Glomerular endothelial cell (primary cell): ENCODE data around the gene BICD1. TPM values are rescaled to one million over a fixed set of nuclear protein-coding genes. Genes with fewer than 3 reads are reported as not detected.
A peak's percentile ranks its signal among the peaks of the same experiment; 100 is the strongest.

ENCODE experiments used
- DNase-seq: peaks from one replicate; pipeline ENCODE4 v3.0.0-alpha.2; 2011; ENCODE audit warnings: low read depth, low spot score; ENCODE audit errors: extremely low read depth
- total RNA-seq: library from RNA; depleted of rRNA; stranded (reverse); fragments of >200 nt; gene quantifications from 2 replicates; pipeline ENCODE4 v1.2.3, GENCODE V29; 2015

BICD1 gene
- total RNA-seq, 1 donor from 2014 or later: 33.0 TPM

DNA sequence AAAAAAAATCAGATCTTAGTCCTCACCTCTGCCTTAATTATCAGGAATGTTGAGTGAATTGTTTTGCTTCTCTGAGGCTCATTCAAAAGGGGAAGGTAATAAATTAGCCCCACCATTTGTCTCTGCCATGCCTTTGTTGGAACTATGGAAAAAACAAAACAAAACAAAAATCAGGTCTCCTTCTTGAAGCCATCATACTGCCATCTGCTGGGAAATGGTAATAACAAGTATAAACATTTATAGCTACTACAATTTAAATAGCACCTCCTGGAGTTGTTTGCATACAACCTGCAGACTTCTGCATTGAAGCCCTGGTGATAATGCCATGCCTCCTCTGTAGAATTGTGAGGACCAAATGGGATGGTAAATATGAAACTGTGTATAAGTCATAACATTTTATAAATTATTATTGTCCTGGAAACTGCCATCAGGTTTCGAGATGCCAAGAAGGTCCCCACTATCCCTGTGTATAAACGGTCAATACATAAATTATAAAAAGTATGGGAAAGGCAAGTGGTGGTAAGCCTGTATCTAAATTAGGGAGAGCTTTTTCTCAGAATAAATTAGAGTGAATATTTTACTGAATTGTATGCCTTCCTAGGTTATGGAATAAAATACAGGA lies 205.5 kb downstream of the BICD1 start:
- DNase-seq: peak; percentile 70

DNA sequence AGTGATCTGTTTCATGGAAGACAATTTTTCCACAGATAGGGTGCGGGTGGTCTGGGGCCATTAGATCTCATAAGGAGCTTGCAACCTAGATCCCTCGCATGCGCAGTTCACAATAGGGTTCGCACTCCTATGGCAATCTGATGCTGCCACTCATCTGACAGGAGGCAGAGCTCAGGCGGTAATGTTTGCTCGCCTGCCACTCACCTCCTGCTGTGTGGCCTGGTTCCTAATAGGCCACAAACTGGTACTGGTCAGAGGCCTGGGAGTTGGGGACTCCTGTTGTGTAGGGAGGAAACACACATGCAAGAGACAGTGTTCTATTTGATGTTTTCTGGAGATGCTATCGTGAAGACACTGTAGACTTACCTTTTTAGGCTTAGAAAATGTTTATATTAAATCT lies 215.7 kb downstream of the BICD1 start:
- no peak for DNase-seq

DNA sequence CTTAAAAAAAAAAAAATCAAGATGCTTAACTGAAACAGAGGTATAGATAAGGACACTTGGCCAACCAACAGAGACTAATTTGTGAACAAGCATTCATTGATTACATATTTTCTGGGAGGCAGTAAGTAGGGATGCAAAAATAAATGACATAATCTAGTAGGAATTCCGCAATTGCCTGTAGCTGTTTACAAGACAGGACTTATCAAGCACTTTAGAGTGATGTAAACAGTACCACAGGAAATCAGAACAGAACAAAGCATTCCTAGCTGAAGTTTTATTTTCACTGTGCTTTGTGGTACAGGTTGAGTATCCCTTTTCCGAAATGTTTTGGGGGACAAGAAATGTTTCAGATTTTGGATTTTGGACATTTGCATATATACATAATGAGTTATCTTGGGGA lies 224.5 kb downstream of the BICD1 start:
- no peak for DNase-seq

DNA sequence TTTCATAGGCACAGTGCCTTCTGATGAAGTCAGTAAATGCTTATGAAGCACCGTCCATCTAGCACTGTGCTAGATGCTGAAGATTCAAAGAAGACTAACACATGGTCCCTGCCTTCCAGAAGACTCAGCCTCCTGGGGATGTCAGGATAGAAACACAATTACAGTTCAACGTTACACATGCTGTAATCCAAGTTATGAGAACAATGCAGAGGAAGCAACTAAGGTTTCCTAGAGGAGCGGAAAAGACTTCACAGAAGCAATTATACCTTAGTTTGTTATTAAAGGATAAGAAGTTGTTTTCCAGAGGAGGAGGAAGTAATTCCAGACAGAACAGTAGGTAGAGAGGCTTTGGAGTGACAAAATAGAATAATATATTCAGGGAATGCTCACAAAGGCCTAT lies 225.8 kb downstream of the BICD1 start:
- no peak for DNase-seq

DNA sequence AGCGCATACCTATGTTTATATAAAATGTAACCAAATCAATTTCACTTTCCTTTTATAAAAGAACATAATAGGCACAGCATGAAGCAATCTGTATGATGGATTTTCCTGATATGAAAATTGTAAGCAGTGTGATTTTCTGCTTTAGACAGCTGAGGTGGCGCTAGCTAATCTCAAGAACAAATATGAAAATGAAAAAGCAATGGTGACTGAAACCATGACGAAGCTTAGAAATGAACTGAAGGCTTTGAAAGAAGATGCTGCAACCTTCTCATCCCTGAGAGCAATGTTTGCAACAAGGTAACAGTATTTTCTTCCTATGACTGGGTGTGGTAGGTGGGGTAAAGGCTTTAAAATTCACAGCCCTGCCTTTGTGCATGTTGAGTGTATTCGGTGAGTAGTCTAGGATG lies 227.7 kb downstream of the BICD1 start:
- no peak for DNase-seq

DNA sequence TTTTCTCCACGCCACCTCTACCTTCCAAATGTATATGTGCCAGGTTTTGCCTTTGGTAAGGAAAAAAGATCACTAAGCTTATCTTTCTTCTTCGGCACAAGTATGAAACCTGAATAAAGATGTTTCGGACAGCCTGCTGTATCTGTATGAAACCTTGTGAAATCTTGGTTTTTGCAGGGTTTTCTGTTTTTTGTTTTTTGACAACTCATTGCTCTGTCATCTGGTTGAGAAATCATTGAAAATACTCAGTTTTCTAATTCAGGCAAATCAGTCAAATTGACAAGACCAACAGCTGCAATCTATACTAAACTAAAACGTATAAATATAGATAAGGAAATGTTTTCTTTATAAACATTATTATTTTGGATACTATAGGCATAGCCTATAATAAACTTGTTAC lies 229.6 kb downstream of the BICD1 start:
- DNase-seq: no peak

DNA sequence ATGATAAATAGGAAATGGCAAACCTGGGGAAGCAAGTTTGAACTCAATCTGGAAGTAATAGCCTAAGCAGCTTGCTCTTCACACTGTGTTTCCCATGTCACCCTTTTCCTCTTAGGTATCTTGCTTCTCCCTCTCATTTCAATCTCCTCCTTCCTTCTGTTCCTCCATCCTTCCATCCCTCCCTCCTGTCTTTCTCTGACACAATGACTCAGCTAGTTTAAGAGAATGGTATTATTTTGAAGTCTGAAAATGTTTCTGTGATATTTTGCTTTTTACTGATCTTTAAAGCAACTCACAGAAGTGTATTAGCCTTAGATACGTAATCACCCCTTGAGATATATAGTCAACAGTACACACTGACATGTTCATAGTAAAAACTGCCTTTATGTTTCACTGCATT lies 236.8 kb downstream of the BICD1 start:
- no peak for DNase-seq

DNA sequence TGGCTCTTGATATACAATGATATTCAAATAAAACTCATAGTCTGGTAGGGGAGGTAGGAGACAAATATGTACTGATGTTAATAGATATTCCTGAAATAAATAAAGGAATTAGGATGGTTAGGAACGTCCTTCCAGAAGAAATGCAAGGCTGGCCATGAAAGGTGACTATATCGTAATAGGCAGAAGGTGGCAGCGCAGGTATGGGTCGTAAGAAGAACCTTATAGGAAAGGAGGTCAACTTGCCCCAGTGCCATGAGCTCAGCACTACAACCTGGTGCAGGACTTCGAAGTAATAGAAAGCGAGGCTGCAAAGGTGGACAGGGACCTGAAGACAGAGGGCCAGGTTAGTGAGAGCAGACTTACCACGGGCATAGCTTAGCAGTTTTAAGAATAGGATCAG lies 237.4 kb downstream of the BICD1 start:
- DNase-seq: no peak

DNA sequence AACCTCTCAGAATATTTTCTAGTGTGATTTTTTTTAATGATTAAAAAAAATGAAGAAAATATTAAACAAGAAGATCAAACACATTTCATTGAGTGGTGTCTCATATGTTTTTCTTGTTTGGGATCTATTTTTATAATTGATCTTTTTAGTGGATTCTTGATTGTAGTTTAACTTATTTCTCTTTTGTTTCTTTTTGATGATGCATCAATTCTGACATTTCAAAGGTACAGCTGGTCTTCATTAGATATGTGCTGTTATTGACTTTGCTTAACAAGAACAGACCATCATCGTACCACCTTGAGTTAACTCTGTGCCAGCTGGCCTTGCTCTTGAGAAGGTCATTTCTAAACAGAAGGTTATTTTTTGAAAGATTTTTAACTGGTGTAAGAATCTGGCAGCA lies 246.9 kb downstream of the BICD1 start:
- DNase-seq: no peak

DNA sequence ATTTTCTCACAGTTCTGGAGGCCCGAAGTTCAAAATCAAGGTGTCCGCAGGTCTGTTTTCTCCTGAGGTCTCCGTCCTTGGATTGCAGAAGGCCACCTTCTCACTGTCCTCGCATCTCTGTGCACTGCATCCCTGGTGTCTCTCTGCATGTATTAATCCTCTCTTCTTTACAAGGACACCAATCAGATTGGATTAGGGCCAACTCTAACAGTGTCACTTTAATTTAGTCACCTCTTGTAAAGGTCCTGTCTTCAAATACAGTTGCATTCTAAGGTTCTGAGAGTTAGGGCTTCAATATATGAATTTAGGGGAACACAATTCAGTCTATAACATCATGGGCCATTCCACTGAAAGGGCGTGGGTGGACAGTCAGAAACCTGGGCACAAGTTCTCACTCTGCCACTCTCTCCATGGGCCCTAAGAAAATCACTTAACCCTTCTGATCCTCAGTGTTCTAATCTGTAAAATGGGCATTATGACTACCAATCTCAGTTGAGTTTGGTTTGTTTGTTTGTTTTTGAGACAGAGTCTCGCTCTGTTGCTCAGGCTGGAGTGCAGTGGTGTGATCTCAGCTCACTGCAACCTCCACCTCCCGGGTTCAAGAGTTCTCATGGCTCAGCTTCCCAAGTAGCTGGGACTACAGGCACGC lies 251.1 kb downstream of the BICD1 start:
- no peak for DNase-seq

DNA sequence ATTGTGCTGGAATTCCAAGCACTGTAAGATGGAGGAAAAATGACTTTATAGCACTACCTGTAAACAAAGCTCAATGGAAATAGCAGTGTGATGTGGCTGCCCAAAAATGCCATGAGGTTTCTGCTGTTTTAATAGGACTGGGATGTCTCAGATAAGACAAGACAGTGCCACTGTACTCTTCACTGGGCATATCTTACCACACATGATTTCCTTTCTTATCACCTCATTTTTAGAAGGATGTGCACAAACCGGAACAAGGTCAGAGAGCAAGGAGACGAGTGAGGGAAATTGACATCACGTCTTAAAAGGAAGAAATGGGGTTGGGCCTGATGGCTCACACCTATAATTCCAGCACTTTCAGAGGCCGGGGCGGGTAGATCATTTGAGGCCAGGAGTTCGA lies 254.3 kb downstream of the BICD1 start:
- no peak for DNase-seq

DNA sequence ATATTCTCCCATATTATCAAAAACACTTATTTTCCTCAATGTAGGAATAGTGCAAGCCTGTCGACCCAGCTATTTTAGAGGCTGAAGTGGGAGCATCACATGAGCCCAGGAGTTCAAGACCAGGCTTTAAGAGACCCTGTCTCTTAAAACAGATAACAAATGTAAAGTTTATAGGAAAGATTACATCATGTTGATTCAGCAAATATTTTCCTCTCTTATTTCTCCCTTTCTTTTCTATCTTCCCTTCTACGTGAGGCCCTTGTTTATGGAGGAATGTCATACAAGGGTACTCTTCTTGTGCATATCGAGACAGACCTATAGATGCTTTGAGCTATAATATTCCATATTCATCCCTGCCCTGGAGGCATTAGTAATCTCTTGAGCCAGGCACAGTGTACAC lies 256.2 kb downstream of the BICD1 start:
- DNase-seq: no peak

DNA sequence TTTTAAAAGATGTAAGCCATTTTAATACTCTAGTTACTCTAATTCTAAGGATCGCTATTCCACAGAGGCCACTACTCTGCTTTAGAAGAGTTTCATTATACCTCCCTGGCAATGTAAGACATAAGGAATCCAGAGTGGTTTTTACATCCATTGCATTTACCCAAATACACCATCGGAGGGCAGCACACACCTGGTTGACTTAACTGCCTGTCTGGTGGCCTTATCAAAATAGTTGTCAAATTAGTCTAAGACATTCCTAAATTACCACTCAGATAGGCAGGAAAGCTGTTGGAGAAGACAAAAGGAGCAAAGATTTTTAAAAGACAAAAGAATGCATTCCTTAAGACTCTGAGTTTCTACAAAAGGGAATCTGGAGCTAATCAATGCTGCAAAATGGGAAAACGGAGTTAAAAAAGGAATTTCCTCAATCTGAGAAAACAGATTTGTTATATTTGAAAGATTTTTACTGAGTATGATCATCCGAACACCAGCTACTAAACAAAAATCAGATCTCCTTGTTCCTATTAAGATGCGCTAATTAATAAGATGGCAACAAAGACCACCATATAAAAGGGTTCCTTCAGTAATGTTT lies 258.9 kb downstream of the BICD1 start:
- peak; percentile 77 for DNase-seq

DNA sequence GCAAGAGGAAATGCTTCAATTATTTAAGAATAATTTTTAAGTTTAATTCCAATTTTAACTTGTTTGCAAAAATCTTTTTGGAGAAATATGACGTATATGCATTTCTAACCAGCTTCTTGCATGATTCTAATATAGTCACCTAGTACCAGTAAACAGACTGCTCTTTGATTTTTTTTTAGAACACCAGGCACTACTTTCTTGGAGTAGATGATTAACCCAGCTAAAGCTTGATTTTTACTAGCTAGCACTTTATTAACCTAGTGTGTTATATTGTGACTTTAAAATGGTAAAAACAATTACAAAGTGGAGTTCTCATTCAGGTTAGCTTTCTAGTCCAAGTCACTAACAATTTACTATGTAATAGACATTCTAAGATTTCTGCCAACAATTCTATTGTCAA lies 260.1 kb downstream of the BICD1 start:
- DNase-seq: no peak

DNA sequence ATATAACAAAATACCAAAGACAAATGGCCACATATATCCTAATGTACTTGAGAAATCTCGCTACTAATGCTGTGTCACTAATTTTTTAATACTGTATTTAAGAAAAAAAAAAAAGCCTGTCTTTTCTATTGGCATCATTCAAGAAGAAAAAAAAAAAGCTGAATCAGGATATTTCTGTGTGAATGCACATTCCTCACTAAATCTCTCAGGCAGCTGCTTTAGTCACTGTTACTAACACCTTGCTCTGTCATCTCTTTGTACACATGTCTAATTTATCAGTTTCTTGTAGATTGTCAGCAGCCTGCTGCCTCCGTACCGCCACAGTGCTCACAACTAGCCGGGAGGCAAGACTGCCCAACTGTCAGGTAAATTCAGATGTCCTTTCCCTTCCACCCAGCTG lies 260.7 kb downstream of the BICD1 start:
- no peak for DNase-seq

DNA sequence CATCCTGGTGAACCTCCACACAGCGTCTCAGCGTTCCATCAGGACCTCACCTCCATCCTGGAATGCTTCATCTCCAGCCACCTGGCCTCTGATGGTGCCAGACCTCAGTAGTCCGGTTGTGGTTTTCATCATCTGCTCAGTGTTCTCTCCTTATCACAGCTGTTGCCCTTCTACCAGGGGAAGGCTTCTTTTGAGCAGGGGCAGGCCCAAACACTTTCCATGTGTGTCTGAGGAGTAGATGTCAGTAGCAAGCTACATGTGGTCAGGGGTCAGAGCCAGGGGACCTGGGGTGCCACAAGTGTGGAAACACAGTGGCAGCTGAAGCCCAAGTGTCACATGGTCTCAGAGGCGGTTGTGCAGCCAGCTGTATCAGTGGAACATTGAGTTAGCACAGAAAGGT lies 262.6 kb downstream of the BICD1 start:
- DNase-seq: no peak

DNA sequence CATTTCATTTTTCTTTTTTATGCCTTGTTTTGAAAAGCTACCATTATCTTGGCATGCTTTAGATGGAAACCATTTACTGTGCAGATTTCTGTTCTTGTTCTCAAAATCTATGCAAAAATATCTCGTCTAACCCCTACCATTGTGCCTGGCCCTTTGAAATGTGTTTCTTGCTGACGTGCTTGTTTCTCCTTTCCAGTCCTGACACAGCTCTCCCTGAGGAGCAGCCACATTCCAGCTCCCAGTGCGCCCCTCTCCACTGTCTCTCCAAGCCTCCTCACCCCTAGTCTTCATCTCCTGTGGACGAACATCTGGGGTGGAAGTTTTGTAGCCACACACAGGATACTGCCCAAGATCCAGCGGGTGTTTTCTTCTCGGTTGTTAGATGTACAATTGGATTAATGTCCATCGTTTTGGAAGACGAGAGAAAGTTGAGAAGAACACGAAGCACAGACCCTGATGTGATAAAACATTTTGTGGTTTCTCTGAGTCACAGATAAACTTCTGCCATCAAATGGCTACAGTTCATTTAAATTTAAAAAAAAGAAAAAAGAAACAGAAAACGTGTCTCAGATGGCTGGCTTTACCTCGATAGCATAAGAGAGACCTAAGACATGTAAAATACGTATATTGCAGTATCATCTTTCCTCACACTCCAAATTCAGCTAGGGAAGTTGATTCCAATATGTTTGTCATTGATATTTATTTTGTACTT lies 270.9 kb downstream of the BICD1 start:
- DNase-seq: no peak

DNA sequence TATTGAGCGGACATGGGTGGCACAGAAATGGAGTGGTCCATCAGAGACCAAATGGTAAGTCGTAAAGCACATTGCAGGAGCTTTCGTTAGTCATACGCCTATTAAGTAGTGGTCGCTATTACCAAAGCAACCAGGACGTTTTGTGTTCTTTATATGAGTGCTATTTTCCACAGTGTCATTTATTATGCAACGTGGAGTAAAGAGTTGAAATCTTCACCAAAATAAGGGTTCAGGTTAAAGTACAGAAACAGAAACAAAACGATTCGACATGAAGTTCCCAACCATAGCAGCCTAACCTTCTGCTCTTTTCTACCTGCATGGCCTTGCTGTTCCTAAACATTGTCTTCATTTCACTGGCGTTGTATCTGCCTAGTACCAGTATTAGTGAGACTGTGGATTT lies 272.6 kb downstream of the BICD1 start:
- no peak for DNase-seq

DNA sequence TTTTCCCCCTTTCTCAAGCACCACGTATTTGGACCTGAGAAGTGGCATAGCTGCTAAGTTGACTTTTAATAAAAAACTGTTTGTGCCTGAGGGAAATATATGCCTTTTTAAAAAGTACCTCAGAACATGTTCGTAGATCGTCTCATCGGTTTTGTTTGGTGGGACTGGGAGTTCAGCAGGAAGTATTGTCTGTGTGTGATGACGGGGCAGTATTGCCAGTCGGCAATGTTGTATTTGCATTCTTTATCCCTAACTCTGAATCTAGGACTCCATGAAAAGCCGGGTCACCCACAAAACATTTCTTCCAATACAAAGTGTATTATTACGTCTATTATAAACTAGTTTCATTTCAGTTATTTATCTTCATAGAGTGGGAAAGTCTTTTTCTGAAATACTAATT lies 273.0 kb downstream of the BICD1 start:
- DNase-seq: no peak

DNA sequence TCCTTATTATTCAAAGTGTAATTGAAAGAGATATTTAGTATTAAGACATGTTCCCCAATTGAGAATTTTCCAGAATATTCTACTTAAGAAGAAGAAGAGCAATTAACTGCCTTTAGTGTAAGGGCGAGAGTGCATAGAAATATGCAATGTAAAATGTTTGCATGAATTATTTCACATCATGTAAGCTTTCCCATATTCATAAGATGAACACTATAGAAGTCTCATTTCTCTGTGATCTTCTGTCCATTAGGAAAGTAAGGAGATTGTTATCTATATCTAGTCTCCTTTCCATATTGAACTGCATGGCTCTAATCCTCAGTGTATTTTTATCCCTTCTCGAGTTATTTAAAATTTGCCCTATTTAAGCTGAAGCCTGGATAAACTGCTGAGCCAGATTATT lies 275.6 kb downstream of the BICD1 start:
- DNase-seq: no peak

DNA sequence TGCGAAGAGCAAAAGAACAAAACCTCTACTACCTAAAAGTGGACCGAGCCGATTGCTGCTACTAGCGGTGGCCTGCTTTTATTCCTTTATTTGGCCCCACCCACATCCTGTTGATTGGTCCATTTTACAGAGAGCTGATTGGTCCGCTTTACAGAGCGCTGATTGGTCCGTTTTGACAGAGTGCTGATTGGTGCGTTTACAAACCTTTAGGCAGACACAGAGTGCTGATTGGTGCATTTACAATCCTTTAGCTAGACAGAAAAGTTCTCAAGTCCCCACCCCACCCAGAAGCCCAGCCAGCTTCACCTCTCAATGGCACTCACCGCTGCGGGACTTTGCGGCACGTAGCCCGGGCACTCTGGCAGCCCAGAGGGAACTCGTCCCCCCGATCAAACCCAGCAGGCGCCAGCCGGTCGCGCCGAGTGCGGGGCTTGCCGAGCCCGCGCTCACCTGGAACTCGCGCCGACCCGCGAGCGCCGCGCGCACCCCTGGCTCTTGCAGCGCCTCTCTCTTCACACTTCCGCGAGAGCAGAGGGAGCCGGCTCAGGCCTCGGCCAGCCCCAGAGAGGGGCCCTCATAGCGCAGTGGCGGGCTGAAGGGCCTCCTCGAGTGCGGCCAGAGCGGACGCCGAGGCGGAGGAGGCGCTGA lies 284.0 kb downstream of the BICD1 start:
- DNase-seq: no peak
